AG09319 (cell line): Measurements from ENCODE around the gene ARL17A.
"Not testable (repeated sequence)": the region's sequence is repeated elsewhere in the genome, so short reads cannot be mapped to it uniquely, and the experiment has no call there.

ENCODE experiments used
- DNase-seq: peaks from one replicate; pipeline ENCODE4 v3.0.0-alpha.2; 2010; ENCODE audit warnings: low read depth; ENCODE audit errors: extremely low read depth

Gene ARL17A

DNA sequence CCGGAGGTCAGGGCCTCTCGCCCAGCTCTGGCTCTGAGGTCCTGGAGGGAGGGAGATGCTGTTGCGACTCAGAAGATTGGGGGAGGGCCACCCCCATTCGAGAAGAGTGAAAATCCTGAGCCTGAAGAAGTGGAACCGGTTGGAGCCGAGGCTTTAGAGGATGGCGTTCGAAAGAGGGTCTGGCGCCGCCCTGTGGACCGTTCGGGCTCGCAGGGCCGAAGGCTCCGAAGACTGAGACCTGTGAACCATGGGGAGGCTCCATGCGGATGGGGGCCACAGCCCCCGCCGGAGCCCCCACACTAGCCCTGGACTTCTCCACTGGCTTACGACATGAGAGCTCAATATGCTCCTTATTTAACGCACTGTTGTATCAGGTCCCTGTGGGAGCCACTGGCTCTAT is 20.3 kb downstream of the ARL17A start:
- DNase-seq: not testable (repeated sequence)

DNA sequence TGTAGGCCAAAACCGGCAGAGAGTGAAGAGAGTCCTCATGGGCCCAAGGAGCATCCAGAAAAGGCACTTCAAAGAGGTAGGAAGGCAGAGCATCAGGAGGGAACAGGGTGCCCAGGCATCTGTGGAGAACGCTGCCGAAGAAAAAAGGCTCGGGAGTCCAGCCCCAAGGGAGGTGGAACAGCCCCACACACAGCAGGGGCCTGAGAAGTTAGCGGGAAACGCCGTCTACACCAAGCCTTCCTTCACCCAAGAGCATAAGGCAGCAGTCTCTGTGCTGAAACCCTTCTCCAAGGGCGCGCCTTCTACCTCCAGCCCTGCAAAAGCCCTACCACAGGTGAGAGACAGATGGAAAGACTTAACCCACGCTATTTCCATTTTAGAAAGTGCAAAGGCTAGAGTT is 30.9 kb downstream of the ARL17A start:
- DNase-seq: not testable (repeated sequence)

DNA sequence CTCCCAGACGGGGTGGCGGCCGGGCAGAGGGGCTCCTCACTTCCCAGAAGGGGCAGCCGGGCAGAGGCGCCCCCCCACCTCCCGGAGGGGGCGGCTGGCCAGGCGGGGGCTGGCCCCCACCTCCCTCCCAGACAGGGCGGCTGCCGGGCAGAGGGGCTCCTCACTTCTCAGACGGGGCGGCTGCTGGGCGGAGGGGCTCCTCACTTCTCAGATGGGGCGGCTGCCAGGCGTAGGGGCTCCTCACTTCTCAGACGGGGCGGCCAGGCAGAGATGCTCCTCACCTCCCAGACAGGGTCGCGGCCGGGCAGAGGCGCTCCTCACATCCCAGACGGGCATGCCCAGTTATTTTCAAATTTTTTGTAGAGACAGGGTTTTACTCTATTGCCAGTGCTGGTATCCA is 44.8 kb downstream of the ARL17A start:
- DNase-seq: not testable (repeated sequence)

- not testable (repeated sequence) for DNase-seq
These were observed 67.3 kb downstream of the ARL17A start, which contains the start of gene LRRC37A2 for GRCh38 chr17:46512168-46512567. LRRC37A2 (plus strand) TSS chr17:46512468; CDS start chr17:46512713, 245 bp downstream.

- DNase-seq: not testable (repeated sequence)
These were observed 73.6 kb downstream of the ARL17A start for GRCh38 chr17:46505896-46506295.

- not testable (repeated sequence) for DNase-seq
These were observed 79.9 kb downstream of the ARL17A start for GRCh38 chr17:46499437-46500139.

DNA sequence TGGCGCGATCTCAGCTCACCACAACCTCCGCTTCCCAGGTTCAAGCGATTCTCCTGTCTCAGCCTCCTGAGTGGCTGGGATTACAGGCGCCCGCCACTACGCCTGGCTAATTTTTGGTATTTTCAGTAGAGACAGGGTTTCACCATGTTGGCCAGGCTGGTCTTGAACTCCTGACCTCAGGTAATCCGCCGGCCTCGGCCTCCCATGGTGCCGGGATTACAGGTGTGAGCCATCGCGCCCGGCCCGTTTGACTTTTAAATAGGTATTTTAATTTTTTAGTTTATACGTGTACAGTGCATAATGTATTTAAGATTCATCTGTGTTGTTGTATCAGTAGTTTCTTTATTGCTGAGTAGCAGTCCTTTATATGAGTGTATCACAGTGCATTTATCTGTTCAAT is 87.5 kb downstream of the ARL17A start:
- not testable (repeated sequence) for DNase-seq

GRCh38 chr17:46481310-46481709 is 98.2 kb downstream of the ARL17A start:
- not testable (repeated sequence) for DNase-seq

DNA sequence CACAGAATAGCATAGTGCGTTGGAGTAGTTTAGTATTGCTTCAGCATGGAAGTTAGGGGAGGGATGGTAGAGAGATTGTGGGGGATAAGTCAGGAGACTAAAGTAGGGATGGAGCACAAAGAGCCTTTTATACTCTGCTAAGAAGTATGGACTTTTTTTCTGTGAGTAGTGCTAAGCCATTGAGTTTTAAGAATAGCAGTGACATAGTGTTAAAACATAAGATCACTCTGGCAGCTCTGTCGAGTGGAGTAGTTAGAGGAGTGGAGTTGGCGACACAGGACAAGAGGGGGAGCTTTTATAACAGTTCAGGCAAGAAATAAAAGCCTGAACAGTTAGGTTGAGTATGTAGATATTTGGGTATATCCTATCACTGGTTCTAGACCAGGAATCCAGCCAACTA is 100.7 kb downstream of the ARL17A start:
- DNase-seq: not testable (repeated sequence)

- DNase-seq: not testable (repeated sequence)
These were observed 103.9 kb downstream of the ARL17A start for GRCh38 chr17:46475583-46475982.

DNA sequence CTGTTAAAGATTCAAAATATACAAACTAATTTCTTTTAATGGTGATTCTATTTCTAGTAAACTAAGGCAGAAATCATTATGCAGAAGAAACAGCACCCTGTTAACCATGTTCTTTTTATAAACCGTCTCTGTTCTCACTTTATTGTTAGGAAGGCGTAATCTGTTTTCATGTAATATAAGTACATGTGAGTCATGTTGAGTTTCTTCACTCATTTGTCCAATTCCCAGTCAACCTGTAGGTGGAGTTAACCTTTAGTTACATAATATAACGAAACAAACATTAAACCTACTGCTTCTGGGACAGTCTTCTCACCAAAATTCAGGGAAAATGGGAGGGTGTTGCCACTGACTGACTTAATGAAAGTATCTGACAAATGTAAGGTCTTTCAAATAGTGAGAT is 105.0 kb downstream of the ARL17A start:
- not testable (repeated sequence) for DNase-seq

GRCh38 chr17:46467618-46468017 is 111.9 kb downstream of the ARL17A start:
- not testable (repeated sequence) for DNase-seq
